ENCODE measurements around the gene PLEKHB2. TPM values are rescaled to one million over a fixed set of nuclear protein-coding genes. Genes with fewer than 3 reads are reported as not detected.
"Not testable (repeated sequence)": the region's sequence is repeated elsewhere in the genome, so short reads cannot be mapped to it uniquely, and the experiment has no call there.

The PLEKHB2 gene
- total and polyA plus RNA-seq, 9 of the 15 experiments (the other 6 are each of a cell fraction or from before 2014, with no cell fraction given): 41.3 to 71.5 (median 50.2) TPM

GRCh38 chr2:131181451-131181850 is 76.3 kb downstream of the PLEKHB2 start:
- H3K4me1 ChIP-seq (replicated peaks in 1 of 2; ENCODE audit: control insufficient read depth in 2 of 2, insufficient read depth in 2 of 2, low read length in 2 of 2); H3K9me3 ChIP-seq (replicated peaks; ENCODE audit: control insufficient read depth, insufficient read depth, low read depth, low read length); H3K9ac ChIP-seq (ENCODE audit: insufficient read depth in 1 of 2, low read depth in 2 of 2, low read length in 2 of 2); FAIRE-seq; H3K9me1 ChIP-seq (ENCODE audit: control insufficient read depth, insufficient read depth, low read length); H2AFZ ChIP-seq (ENCODE audit: low read depth, low read length); H3K4me3 ChIP-seq; ATAC-seq; POLR2A ChIA-PET; intact Hi-C loops (cut with micrococcal nuclease); CTCF ChIA-PET (ENCODE audit: low intra/inter-chr PET ratio); H3K36me3 ChIP-seq (ENCODE audit: control insufficient read depth, insufficient read depth, low read length); H4K20me1 ChIP-seq (replicated peaks; ENCODE audit: control insufficient read depth, insufficient read depth, low read length); H3K27ac ChIP-seq (ENCODE audit: extremely low read depth, low read depth, low read length); H3K27me3 ChIP-seq (ENCODE audit: control insufficient read depth in 2 of 2, insufficient read depth in 2 of 2, low read length in 2 of 2); H3K4me2 ChIP-seq (ENCODE audit: insufficient read depth, low read length); in situ Hi-C loops (cut with MboI); H3K79me2 ChIP-seq (ENCODE audit: control insufficient read depth, insufficient read depth, low read length); BruUV-seq (replicated peaks); TF ChIP-seq TEAD4 (CRISPR knock-in tag; IDR thresholded peaks at IDR 0.05; ENCODE audit: borderline replicate concordance): not testable (repeated sequence)
- WGBS (ENCODE audit: insufficient coverage, low coverage, missing lambda C conversion rate): 0% methylated on average over 4 of the region's 4 CpGs
- TF ChIP-seq MAFF (IDR thresholded peaks at IDR 0.05; ENCODE audit: low read length) (peak; percentile 20; the same call in 1 of the 2 replicates), NFE2 (IDR thresholded peaks at IDR 0.05; ENCODE audit: low read depth) (peak; percentile 25; the same call in 1 of the 2 replicates), TEAD4 (IDR thresholded peaks at IDR 0.05; ENCODE audit: low read length) (peak; percentile 24; the same call in 1 of the 2 replicates), CBFA2T3 (IDR thresholded peaks at IDR 0.05) (peak; percentile 17; the same call in 1 of the 2 replicates)
- peak in 1 of 4 experiments; percentile 17 for DNase-seq (ENCODE audit: extremely low read depth in 1 of 4, low spot score in 3 of 4)

- H2AFZ ChIP-seq (ENCODE audit: low read depth, low read length); BruUV-seq (replicated peaks); CTCF ChIA-PET (ENCODE audit: low intra/inter-chr PET ratio); H3K9me3 ChIP-seq (replicated peaks; ENCODE audit: control insufficient read depth, insufficient read depth, low read depth, low read length); POLR2A ChIA-PET; H3K27ac ChIP-seq (ENCODE audit: extremely low read depth, low read depth, low read length); H3K9me1 ChIP-seq (ENCODE audit: control insufficient read depth, insufficient read depth, low read length); H3K4me1 ChIP-seq (replicated peaks in 1 of 2; ENCODE audit: control insufficient read depth in 2 of 2, insufficient read depth in 2 of 2, low read length in 2 of 2); H3K9ac ChIP-seq (ENCODE audit: insufficient read depth in 1 of 2, low read depth in 2 of 2, low read length in 2 of 2); H3K4me2 ChIP-seq (ENCODE audit: insufficient read depth, low read length); in situ Hi-C loops (cut with MboI); intact Hi-C loops (cut with micrococcal nuclease); H4K20me1 ChIP-seq (replicated peaks; ENCODE audit: control insufficient read depth, insufficient read depth, low read length); H3K4me3 ChIP-seq; H3K79me2 ChIP-seq (ENCODE audit: control insufficient read depth, insufficient read depth, low read length); FAIRE-seq; DNase-seq (ENCODE audit: extremely low read depth in 1 of 4, low spot score in 3 of 4); ATAC-seq; H3K36me3 ChIP-seq (ENCODE audit: control insufficient read depth, insufficient read depth, low read length); H3K27me3 ChIP-seq (ENCODE audit: control insufficient read depth in 2 of 2, insufficient read depth in 2 of 2, low read length in 2 of 2): not testable (repeated sequence)
- TF ChIP-seq RFX1 (IDR thresholded peaks at IDR 0.05): peak; percentile 34; the same call in 1 of the 2 replicates
- 15% methylated on average over 3 of the region's 3 CpGs for WGBS (ENCODE audit: insufficient coverage, low coverage, missing lambda C conversion rate)
These were observed 88.3 kb downstream of the PLEKHB2 start for GRCh38 chr2:131193421-131193820.
